ENCODE data around the gene KAZN.

GRCh38 chr1:15038232-15039016, 439.9 kb downstream of the KAZN start:
- no peak for TF ChIP-seq CTCF (IDR thresholded peaks at IDR 0.05)
- TF ChIP-seq POLR2A (IDR thresholded peaks at IDR 0.05) = no peak
- no peak for TF ChIP-seq EP300 (IDR thresholded peaks at IDR 0.05)
